Activated naive CD4-positive, alpha-beta T cell treated with anti-CD3 and anti-CD28 coated beads, Interleukin-2, amount 50 U/mL, for 24 hours (primary cell): Measurements from ENCODE around the gene HES3.

Experiments
- H3K27ac Mint-ChIP-seq: one replicate; pipeline ENCODE4 v1.8.0; 2021; ENCODE audit warnings: mild to moderate bottlenecking, mixed read lengths
- H3K27me3 Mint-ChIP-seq: one replicate; pipeline ENCODE4 v1.8.0; 2021; ENCODE audit warnings: mixed read lengths
- H3K36me3 Mint-ChIP-seq: one replicate; pipeline ENCODE4 v1.8.0; 2021; ENCODE audit warnings: mixed read lengths
- H3K4me1 Mint-ChIP-seq: one replicate; pipeline ENCODE4 v1.8.0; 2021; ENCODE audit warnings: mixed read lengths
- H3K4me3 Mint-ChIP-seq: one replicate; pipeline ENCODE4 v1.8.0; 2021; ENCODE audit warnings: mild to moderate bottlenecking, mixed read lengths
- H3K9me3 Mint-ChIP-seq: one replicate; pipeline ENCODE4 v1.8.0; 2021; ENCODE audit warnings: mixed read lengths

The HES3 gene

GRCh38 chr1:6239213-6239752 lies 4.7 kb upstream of the HES3 start:
- Mint-ChIP-seq H3K4me3 (no peak overlapping the region), H3K4me1 (peaks cover 13% of the 10 kb centered on the region), H3K27me3 (peaks cover 16% of the 10 kb centered on the region), H3K27ac (no peak overlapping the region), H3K36me3 (no peaks in the 10 kb centered on the region), H3K9me3 (no peaks in the 10 kb centered on the region)

- Mint-ChIP-seq H3K4me3 (no peak overlapping the region), H3K27me3 (peaks cover 19% of the 10 kb centered on the region), H3K36me3 (no peaks in the 10 kb centered on the region)
Measured at GRCh38 chr1:6239950-6240768, 3.8 kb upstream of the HES3 start.

GRCh38 chr1:6241107-6241886 lies 2.7 kb upstream of the HES3 start:
- Mint-ChIP-seq H3K27me3 (peaks cover 22% of the 10 kb centered on the region), H3K27ac (no peak overlapping the region), H3K4me3 (peak overlapping the region; percentile 12), H3K9me3 (no peaks in the 10 kb centered on the region), H3K36me3 (no peaks in the 10 kb centered on the region), H3K4me1 (peaks cover 9% of the 10 kb centered on the region)

More at GRCh38 chr1:6239950-6240768, 3.8 kb upstream of the HES3 start:
- Mint-ChIP-seq H3K4me1 (peaks cover 7% of the 10 kb centered on the region), H3K27ac (no peak overlapping the region), H3K9me3 (no peaks in the 10 kb centered on the region)

- Mint-ChIP-seq H3K4me3 (no peak overlapping the region), H3K9me3 (no peaks in the 10 kb centered on the region), H3K4me1 (peaks cover 18% of the 10 kb centered on the region), H3K27me3 (peaks cover 28% of the 10 kb centered on the region), H3K36me3 (no peaks in the 10 kb centered on the region), H3K27ac (no peak overlapping the region)
Measured at GRCh38 chr1:6241887-6242740, 1.9 kb upstream of the HES3 start.

GRCh38 chr1:6243053-6243834 lies 735 bp upstream of the HES3 start:
- H3K27ac Mint-ChIP-seq, result no peak overlapping the region
- H3K27me3 Mint-ChIP-seq, result peaks cover 35% of the 10 kb centered on the region
- H3K36me3 Mint-ChIP-seq, result no peaks in the 10 kb centered on the region
- H3K4me1 Mint-ChIP-seq, result peaks cover 19% of the 10 kb centered on the region
- H3K9me3 Mint-ChIP-seq, result no peaks in the 10 kb centered on the region
- H3K4me3 Mint-ChIP-seq, result no peak overlapping the region

GRCh38 chr1:6244401-6245049 lies 546 bp downstream of the HES3 start:
- no peak overlapping the region for H3K4me3 Mint-ChIP-seq
- H3K4me1 Mint-ChIP-seq, result peaks cover 22% of the 10 kb centered on the region
- H3K9me3 Mint-ChIP-seq, result no peaks in the 10 kb centered on the region
- peaks cover 35% of the 10 kb centered on the region for H3K27me3 Mint-ChIP-seq
- H3K36me3 Mint-ChIP-seq, result no peaks in the 10 kb centered on the region
- no peak overlapping the region for H3K27ac Mint-ChIP-seq

- Mint-ChIP-seq H3K36me3 (no peaks in the 10 kb centered on the region), H3K9me3 (no peaks in the 10 kb centered on the region), H3K4me3 (no peak overlapping the region), H3K27ac (no peak overlapping the region), H3K4me1 (peaks cover 22% of the 10 kb centered on the region), H3K27me3 (peaks cover 37% of the 10 kb centered on the region)
Measured at GRCh38 chr1:6245086-6245868, 1.3 kb downstream of the HES3 start.

- Mint-ChIP-seq H3K4me1 (peaks cover 22% of the 10 kb centered on the region), H3K36me3 (no peaks in the 10 kb centered on the region), H3K9me3 (no peaks in the 10 kb centered on the region), H3K4me3 (no peak overlapping the region), H3K27ac (no peak overlapping the region), H3K27me3 (peaks cover 41% of the 10 kb centered on the region)
Measured at GRCh38 chr1:6245869-6246496, 2.0 kb downstream of the HES3 start.

GRCh38 chr1:6246497-6247467 lies 2.8 kb downstream of the HES3 start:
- peaks cover 36% of the 10 kb centered on the region for H3K27me3 Mint-ChIP-seq
- peaks cover 15% of the 10 kb centered on the region for H3K4me1 Mint-ChIP-seq
- H3K4me3 Mint-ChIP-seq, result peak overlapping the region; percentile 71
- H3K36me3 Mint-ChIP-seq, result no peaks in the 10 kb centered on the region
- H3K9me3 Mint-ChIP-seq, result no peaks in the 10 kb centered on the region
- peak overlapping the region; percentile 84 for H3K27ac Mint-ChIP-seq

GRCh38 chr1:6247651-6248050 lies 3.7 kb downstream of the HES3 start:
- peaks cover 15% of the 10 kb centered on the region for H3K4me1 Mint-ChIP-seq
- peaks cover 37% of the 10 kb centered on the region for H3K27me3 Mint-ChIP-seq
- H3K9me3 Mint-ChIP-seq, result no peaks in the 10 kb centered on the region
- no peak overlapping the region for H3K27ac Mint-ChIP-seq
- H3K36me3 Mint-ChIP-seq, result no peaks in the 10 kb centered on the region
- H3K4me3 Mint-ChIP-seq, result no peak overlapping the region

- no peak overlapping the region for H3K27ac Mint-ChIP-seq
- no peak overlapping the region for H3K4me3 Mint-ChIP-seq
- peaks cover 37% of the 10 kb centered on the region for H3K27me3 Mint-ChIP-seq
- no peaks in the 10 kb centered on the region for H3K9me3 Mint-ChIP-seq
- H3K4me1 Mint-ChIP-seq, result peaks cover 15% of the 10 kb centered on the region
- no peaks in the 10 kb centered on the region for H3K36me3 Mint-ChIP-seq
Measured at GRCh38 chr1:6248161-6248776, 4.3 kb downstream of the HES3 start.
